HG03457 (cell line): Measurements from ENCODE around the gene DOHH.

Experiments
- ATAC-seq: cut with Tn5 transposase; IDR thresholded peaks from one replicate; pipeline ENCODE4 v1.9.1; 2021; ENCODE audit warnings: moderate number of reproducible peaks; ENCODE audit not compliant: unreplicated experiment

DOHH gene

GRCh38 chr19:3500429-3501101 lies at the start of gene DOHH:
Gene DOHH (minus strand): TSS chr19:3500674. CDS start chr19:3496814, 3,860 bp downstream.
- ATAC-seq: peak; percentile 60

- ATAC-seq: no peak
Observed at GRCh38 chr19:3549816-3550215, 49.3 kb upstream of the DOHH start.

- ATAC-seq: no peak
Observed at GRCh38 chr19:3548606-3549005, 48.1 kb upstream of the DOHH start.

- ATAC-seq: no peak
Observed at GRCh38 chr19:3547767-3548282, 47.4 kb upstream of the DOHH start.

GRCh38 chr19:3547301-3547731 lies 46.8 kb upstream of the DOHH start:
- ATAC-seq: no peak

- ATAC-seq: no peak
Observed at GRCh38 chr19:3546119-3546518, 45.6 kb upstream of the DOHH start.

- no peak for ATAC-seq
Observed at GRCh38 chr19:3545669-3546034, 45.2 kb upstream of the DOHH start.

GRCh38 chr19:3544742-3545668 lies 44.5 kb upstream of the DOHH start:
- no peak for ATAC-seq

GRCh38 chr19:3544058-3544376 lies 43.5 kb upstream of the DOHH start:
- ATAC-seq: no peak

- no peak for ATAC-seq
Observed at GRCh38 chr19:3543150-3544057, 42.9 kb upstream of the DOHH start.

- no peak for ATAC-seq
Observed at GRCh38 chr19:3539756-3540118, 39.3 kb upstream of the DOHH start.

- ATAC-seq: no peak
Observed at GRCh38 chr19:3538965-3539755, 38.7 kb upstream of the DOHH start, which contains the start of gene TEKTIP1. Gene TEKTIP1 (plus strand): TSS chr19:3539174. CDS start chr19:3539178, 4 bp downstream.

GRCh38 chr19:3538258-3538929 lies 37.9 kb upstream of the DOHH start:
- ATAC-seq: no peak

GRCh38 chr19:3537438-3538240 lies 37.2 kb upstream of the DOHH start:
- ATAC-seq: no peak

- ATAC-seq: no peak
Observed at GRCh38 chr19:3537101-3537437, 36.6 kb upstream of the DOHH start.

GRCh38 chr19:3536429-3537100 lies 36.1 kb upstream of the DOHH start:
- ATAC-seq: no peak

GRCh38 chr19:3535981-3536380 lies 35.5 kb upstream of the DOHH start:
- ATAC-seq: no peak

GRCh38 chr19:3535563-3535965 lies 35.1 kb upstream of the DOHH start:
- ATAC-seq: no peak

GRCh38 chr19:3535235-3535535 lies 34.7 kb upstream of the DOHH start:
- ATAC-seq: no peak
